Endodermal cell (in vitro differentiated cells): ENCODE measurements around the gene SMIM23. TPM values are rescaled to one million over a fixed set of nuclear protein-coding genes. Genes with fewer than 3 reads are reported as not detected.

ENCODE experiments used
- DNase-seq: peaks from one replicate; pipeline ENCODE4 v3.0.0-alpha.2; 2017
- H3K27ac ChIP-seq: 2 replicates; pipeline ENCODE4 v1.5.1; 2013; ENCODE audit warnings: mild to moderate bottlenecking, low read depth, low read length, moderate library complexity
- H3K27me3 ChIP-seq: 2 replicates; pipeline ENCODE4 v1.6.1; 2013; ENCODE audit warnings: mild to moderate bottlenecking, low read length, moderate library complexity; ENCODE audit not compliant: insufficient read depth, control insufficient read depth, poor library complexity, severe bottlenecking
- H3K36me3 ChIP-seq: 2 replicates; pipeline ENCODE4 v1.7.0; 2013; ENCODE audit warnings: mild to moderate bottlenecking, low read length, moderate library complexity; ENCODE audit not compliant: control insufficient read depth, insufficient read depth
- H3K4me1 ChIP-seq: one replicate; pipeline ENCODE4 v1.7.0; 2013; ENCODE audit warnings: low read length; ENCODE audit not compliant: control insufficient read depth, insufficient read depth
- H3K4me3 ChIP-seq: 2 replicates; pipeline ENCODE4 v1.5.1; 2013; ENCODE audit warnings: mild to moderate bottlenecking, low read length, moderate library complexity
- H3K9ac ChIP-seq: 2 replicates; pipeline ENCODE4 v1.6.1; 2013; ENCODE audit warnings: mild to moderate bottlenecking, low read length, moderate library complexity; ENCODE audit not compliant: poor library complexity, severe bottlenecking; ENCODE audit errors: extremely low read depth
- H3K9me3 ChIP-seq: 2 replicates; pipeline ENCODE4 v1.6.1; 2013; ENCODE audit warnings: mild to moderate bottlenecking, low read length, moderate library complexity; ENCODE audit not compliant: control insufficient read depth
- H3K27ac Mint-ChIP-seq: 2 replicates; pipeline ENCODE4 v1.8.0; 2020; ENCODE audit warnings: mixed read lengths
- H3K27me3 Mint-ChIP-seq: 2 replicates; pipeline ENCODE4 v1.8.0; 2021; ENCODE audit warnings: mild to moderate bottlenecking, mixed read lengths; ENCODE audit not compliant: insufficient read depth
- H3K36me3 Mint-ChIP-seq: 2 replicates; pipeline ENCODE4 v1.8.0; 2020; ENCODE audit warnings: low read depth, mixed read lengths
- H3K4me1 Mint-ChIP-seq: 2 replicates; pipeline ENCODE4 v1.8.0; 2020; ENCODE audit warnings: mixed read lengths
- H3K4me3 Mint-ChIP-seq: 2 replicates; pipeline ENCODE4 v1.8.0; 2020; ENCODE audit warnings: mild to moderate bottlenecking, moderate library complexity, mixed read lengths
- H3K9me3 Mint-ChIP-seq: 2 replicates; pipeline ENCODE4 v1.8.0; 2020; ENCODE audit warnings: mild to moderate bottlenecking, mixed read lengths
- CTCF ChIP-seq: fragments of 200-600 bp; sonication (generic); conservative IDR thresholded peaks from 2 replicates; pipeline ENCODE4 v1.5.0; 2021; ENCODE audit warnings: antibody characterized with exemption, mild to moderate bottlenecking
- WGBS, 2 experiments: methylation state at CpG; one replicate each; pipeline versions ENCODE4 v1.1.5 to v1.1.7; 2013; ENCODE audit warnings: missing lambda C conversion rate in 2 of 2, mixed read lengths in 1 of 2; ENCODE audit not compliant: insufficient coverage in 1 of 2, insufficient read length in 1 of 2; 5-methylcytosine and 5-hydroxymethylcytosine counted together
- total RNA-seq, 2 donors: library from RNA; stranded (reverse); fragmentation: NEBNext Ultra II Directional in 1 of 2; extraction: Animal tissue kit (Norgen Biotek cat#: 25700) in 1 of 2; gene quantifications; 2 replicates in 1 of 2; 3 replicates in 1 of 2; pipeline ENCODE4 v1.2.1, GENCODE V29; 2021

Gene SMIM23
- total RNA-seq, 2 donors from 2014 or later = not detected

- 92% methylated on average over 5 of the region's 5 CpGs for WGBS, 2 experiments
- Mint-ChIP-seq H3K4me3 (no peak overlapping the region), H3K4me1 (no peaks in the 10 kb centered on the region), H3K36me3 (no peaks in the 10 kb centered on the region), H3K9me3 (no peaks in the 10 kb centered on the region), H3K27me3 (no peaks in the 10 kb centered on the region), H3K27ac (no peak overlapping the region)
- H3K36me3 ChIP-seq = no peaks in the 10 kb centered on the region
- peak; percentile 53 for DNase-seq
- TF ChIP-seq CTCF = no peak
- H3K9ac ChIP-seq = no peak overlapping the region
- no peaks in the 10 kb centered on the region for H3K27me3 ChIP-seq
- no peak overlapping the region for H3K27ac ChIP-seq
- no peaks in the 10 kb centered on the region for H3K9me3 ChIP-seq
- H3K4me3 ChIP-seq = no peak overlapping the region
- no peaks in the 10 kb centered on the region for H3K4me1 ChIP-seq
These were observed 11.9 kb downstream of the SMIM23 start for GRCh38 chr5:171797543-171797942.

GRCh38 chr5:171798418-171798817 is 12.8 kb downstream of the SMIM23 start:
- H3K27me3 Mint-ChIP-seq = no peaks in the 10 kb centered on the region
- H3K4me1 ChIP-seq = no peaks in the 10 kb centered on the region
- WGBS, 2 experiments = 90 to 94% methylated on average over 7 to 8 of the region's 8 CpGs
- H3K36me3 ChIP-seq = no peaks in the 10 kb centered on the region
- H3K4me3 ChIP-seq = no peak overlapping the region
- no peaks in the 10 kb centered on the region for H3K4me1 Mint-ChIP-seq
- no peak for DNase-seq
- no peak overlapping the region for H3K4me3 Mint-ChIP-seq
- no peaks in the 10 kb centered on the region for H3K36me3 Mint-ChIP-seq
- H3K27ac Mint-ChIP-seq = no peak overlapping the region
- no peaks in the 10 kb centered on the region for H3K9me3 ChIP-seq
- H3K9ac ChIP-seq = no peak overlapping the region
- no peak for TF ChIP-seq CTCF
- H3K9me3 Mint-ChIP-seq = no peaks in the 10 kb centered on the region
- H3K27me3 ChIP-seq = no peaks in the 10 kb centered on the region
- H3K27ac ChIP-seq = no peak overlapping the region

- no peak overlapping the region for H3K27ac Mint-ChIP-seq
- Histone ChIP-seq H3K36me3 (no peaks in the 10 kb centered on the region), H3K4me1 (no peaks in the 10 kb centered on the region), H3K27ac (no peak overlapping the region), H3K27me3 (peaks cover 6% of the 10 kb centered on the region), H3K4me3 (no peak overlapping the region), H3K9ac (no peak overlapping the region), H3K9me3 (no peaks in the 10 kb centered on the region)
- no peak for DNase-seq
- H3K9me3 Mint-ChIP-seq = no peaks in the 10 kb centered on the region
- TF ChIP-seq CTCF = no peak
- 94% methylated on average over 1 of the region's 1 CpG; no CpG with 5 or more reads in 1 of the 2 experiments for WGBS, 2 experiments
- peaks cover 3% of the 10 kb centered on the region for H3K27me3 Mint-ChIP-seq
- no peak overlapping the region for H3K4me3 Mint-ChIP-seq
- H3K36me3 Mint-ChIP-seq = no peaks in the 10 kb centered on the region
- no peaks in the 10 kb centered on the region for H3K4me1 Mint-ChIP-seq
These were observed 16.2 kb downstream of the SMIM23 start for GRCh38 chr5:171801839-171802238.
